ENCODE results near the gene WDR7. TPM values are rescaled to one million over a fixed set of nuclear protein-coding genes. Genes with fewer than 3 reads are reported as not detected.

Gene WDR7
- total and polyA plus RNA-seq, 9 of the 15 experiments (the other 6 are each of a cell fraction or from before 2014, with no cell fraction given) = 1.4 to 9.4 (median 5.3) TPM

DNA sequence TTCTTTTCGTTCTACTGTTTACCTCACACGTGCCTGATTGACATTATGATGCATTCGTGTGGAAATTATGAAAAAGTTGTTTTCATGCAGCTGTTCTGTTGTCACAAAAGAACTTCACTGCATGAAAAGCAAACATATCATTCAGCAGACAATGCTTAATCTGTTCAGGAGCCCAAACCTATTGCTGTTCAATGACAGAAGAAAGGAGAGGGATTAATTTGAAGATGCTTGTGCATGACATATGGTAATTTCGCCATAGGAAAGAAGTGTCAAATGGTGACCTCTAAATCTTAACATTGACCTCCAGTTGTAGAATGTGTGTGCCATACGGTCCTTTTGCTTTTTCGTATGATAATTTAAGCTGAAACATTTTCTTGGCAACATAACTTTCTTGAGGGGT, 124.5 kb downstream of the WDR7 start (continued):
- TF ChIP-seq, protein P1, sequence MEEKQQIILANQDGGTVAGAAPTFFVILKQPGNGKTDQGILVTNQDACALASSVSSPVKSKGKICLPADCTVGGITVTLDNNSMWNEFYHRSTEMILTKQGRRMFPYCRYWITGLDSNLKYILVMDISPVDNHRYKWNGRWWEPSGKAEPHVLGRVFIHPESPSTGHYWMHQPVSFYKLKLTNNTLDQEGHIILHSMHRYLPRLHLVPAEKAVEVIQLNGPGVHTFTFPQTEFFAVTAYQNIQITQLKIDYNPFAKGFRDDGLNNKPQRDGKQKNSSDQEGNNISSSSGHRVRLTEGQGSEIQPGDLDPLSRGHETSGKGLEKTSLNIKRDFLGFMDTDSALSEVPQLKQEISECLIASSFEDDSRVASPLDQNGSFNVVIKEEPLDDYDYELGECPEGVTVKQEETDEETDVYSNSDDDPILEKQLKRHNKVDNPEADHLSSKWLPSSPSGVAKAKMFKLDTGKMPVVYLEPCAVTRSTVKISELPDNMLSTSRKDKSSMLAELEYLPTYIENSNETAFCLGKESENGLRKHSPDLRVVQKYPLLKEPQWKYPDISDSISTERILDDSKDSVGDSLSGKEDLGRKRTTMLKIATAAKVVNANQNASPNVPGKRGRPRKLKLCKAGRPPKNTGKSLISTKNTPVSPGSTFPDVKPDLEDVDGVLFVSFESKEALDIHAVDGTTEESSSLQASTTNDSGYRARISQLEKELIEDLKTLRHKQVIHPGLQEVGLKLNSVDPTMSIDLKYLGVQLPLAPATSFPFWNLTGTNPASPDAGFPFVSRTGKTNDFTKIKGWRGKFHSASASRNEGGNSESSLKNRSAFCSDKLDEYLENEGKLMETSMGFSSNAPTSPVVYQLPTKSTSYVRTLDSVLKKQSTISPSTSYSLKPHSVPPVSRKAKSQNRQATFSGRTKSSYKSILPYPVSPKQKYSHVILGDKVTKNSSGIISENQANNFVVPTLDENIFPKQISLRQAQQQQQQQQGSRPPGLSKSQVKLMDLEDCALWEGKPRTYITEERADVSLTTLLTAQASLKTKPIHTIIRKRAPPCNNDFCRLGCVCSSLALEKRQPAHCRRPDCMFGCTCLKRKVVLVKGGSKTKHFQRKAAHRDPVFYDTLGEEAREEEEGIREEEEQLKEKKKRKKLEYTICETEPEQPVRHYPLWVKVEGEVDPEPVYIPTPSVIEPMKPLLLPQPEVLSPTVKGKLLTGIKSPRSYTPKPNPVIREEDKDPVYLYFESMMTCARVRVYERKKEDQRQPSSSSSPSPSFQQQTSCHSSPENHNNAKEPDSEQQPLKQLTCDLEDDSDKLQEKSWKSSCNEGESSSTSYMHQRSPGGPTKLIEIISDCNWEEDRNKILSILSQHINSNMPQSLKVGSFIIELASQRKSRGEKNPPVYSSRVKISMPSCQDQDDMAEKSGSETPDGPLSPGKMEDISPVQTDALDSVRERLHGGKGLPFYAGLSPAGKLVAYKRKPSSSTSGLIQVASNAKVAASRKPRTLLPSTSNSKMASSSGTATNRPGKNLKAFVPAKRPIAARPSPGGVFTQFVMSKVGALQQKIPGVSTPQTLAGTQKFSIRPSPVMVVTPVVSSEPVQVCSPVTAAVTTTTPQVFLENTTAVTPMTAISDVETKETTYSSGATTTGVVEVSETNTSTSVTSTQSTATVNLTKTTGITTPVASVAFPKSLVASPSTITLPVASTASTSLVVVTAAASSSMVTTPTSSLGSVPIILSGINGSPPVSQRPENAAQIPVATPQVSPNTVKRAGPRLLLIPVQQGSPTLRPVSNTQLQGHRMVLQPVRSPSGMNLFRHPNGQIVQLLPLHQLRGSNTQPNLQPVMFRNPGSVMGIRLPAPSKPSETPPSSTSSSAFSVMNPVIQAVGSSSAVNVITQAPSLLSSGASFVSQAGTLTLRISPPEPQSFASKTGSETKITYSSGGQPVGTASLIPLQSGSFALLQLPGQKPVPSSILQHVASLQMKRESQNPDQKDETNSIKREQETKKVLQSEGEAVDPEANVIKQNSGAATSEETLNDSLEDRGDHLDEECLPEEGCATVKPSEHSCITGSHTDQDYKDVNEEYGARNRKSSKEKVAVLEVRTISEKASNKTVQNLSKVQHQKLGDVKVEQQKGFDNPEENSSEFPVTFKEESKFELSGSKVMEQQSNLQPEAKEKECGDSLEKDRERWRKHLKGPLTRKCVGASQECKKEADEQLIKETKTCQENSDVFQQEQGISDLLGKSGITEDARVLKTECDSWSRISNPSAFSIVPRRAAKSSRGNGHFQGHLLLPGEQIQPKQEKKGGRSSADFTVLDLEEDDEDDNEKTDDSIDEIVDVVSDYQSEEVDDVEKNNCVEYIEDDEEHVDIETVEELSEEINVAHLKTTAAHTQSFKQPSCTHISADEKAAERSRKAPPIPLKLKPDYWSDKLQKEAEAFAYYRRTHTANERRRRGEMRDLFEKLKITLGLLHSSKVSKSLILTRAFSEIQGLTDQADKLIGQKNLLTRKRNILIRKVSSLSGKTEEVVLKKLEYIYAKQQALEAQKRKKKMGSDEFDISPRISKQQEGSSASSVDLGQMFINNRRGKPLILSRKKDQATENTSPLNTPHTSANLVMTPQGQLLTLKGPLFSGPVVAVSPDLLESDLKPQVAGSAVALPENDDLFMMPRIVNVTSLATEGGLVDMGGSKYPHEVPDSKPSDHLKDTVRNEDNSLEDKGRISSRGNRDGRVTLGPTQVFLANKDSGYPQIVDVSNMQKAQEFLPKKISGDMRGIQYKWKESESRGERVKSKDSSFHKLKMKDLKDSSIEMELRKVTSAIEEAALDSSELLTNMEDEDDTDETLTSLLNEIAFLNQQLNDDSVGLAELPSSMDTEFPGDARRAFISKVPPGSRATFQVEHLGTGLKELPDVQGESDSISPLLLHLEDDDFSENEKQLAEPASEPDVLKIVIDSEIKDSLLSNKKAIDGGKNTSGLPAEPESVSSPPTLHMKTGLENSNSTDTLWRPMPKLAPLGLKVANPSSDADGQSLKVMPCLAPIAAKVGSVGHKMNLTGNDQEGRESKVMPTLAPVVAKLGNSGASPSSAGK (IDR thresholded peaks at IDR 0.05) = no peak
- TF ChIP-seq, protein P2, sequence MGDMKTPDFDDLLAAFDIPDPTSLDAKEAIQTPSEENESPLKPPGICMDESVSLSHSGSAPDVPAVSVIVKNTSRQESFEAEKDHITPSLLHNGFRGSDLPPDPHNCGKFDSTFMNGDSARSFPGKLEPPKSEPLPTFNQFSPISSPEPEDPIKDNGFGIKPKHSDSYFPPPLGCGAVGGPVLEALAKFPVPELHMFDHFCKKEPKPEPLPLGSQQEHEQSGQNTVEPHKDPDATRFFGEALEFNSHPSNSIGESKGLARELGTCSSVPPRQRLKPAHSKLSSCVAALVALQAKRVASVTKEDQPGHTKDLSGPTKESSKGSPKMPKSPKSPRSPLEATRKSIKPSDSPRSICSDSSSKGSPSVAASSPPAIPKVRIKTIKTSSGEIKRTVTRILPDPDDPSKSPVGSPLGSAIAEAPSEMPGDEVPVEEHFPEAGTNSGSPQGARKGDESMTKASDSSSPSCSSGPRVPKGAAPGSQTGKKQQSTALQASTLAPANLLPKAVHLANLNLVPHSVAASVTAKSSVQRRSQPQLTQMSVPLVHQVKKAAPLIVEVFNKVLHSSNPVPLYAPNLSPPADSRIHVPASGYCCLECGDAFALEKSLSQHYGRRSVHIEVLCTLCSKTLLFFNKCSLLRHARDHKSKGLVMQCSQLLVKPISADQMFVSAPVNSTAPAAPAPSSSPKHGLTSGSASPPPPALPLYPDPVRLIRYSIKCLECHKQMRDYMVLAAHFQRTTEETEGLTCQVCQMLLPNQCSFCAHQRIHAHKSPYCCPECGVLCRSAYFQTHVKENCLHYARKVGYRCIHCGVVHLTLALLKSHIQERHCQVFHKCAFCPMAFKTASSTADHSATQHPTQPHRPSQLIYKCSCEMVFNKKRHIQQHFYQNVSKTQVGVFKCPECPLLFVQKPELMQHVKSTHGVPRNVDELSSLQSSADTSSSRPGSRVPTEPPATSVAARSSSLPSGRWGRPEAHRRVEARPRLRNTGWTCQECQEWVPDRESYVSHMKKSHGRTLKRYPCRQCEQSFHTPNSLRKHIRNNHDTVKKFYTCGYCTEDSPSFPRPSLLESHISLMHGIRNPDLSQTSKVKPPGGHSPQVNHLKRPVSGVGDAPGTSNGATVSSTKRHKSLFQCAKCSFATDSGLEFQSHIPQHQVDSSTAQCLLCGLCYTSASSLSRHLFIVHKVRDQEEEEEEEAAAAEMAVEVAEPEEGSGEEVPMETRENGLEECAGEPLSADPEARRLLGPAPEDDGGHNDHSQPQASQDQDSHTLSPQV (IDR thresholded peaks at IDR 0.05) = no peak
- TF ChIP-seq ZNF408 (CRISPR knock-in tag; IDR thresholded peaks at IDR 0.05; ENCODE audit: low read depth) (no peak), BRF1 (IDR thresholded peaks at IDR 0.05; ENCODE audit: borderline replicate concordance, extremely low read depth, insufficient read length) (no peak)
- TF ChIP-seq, protein P3, sequence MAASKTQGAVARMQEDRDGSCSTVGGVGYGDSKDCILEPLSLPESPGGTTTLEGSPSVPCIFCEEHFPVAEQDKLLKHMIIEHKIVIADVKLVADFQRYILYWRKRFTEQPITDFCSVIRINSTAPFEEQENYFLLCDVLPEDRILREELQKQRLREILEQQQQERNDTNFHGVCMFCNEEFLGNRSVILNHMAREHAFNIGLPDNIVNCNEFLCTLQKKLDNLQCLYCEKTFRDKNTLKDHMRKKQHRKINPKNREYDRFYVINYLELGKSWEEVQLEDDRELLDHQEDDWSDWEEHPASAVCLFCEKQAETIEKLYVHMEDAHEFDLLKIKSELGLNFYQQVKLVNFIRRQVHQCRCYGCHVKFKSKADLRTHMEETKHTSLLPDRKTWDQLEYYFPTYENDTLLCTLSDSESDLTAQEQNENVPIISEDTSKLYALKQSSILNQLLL (CRISPR knock-in tag; IDR thresholded peaks at IDR 0.05; ENCODE audit: borderline replicate concordance) = no peak

Data from K562 (cell line).